GM19099 (cell line): Measurements from ENCODE around the gene RAD9A.

Experiments
- POLR2A ChIP-seq: IDR thresholded peaks from 3 replicates; pipeline ENCODE4 v1.6.1; 2011; ENCODE audit warnings: low read depth; ENCODE audit not compliant: insufficient read length; ENCODE audit errors: extremely low read depth

Gene RAD9A

DNA sequence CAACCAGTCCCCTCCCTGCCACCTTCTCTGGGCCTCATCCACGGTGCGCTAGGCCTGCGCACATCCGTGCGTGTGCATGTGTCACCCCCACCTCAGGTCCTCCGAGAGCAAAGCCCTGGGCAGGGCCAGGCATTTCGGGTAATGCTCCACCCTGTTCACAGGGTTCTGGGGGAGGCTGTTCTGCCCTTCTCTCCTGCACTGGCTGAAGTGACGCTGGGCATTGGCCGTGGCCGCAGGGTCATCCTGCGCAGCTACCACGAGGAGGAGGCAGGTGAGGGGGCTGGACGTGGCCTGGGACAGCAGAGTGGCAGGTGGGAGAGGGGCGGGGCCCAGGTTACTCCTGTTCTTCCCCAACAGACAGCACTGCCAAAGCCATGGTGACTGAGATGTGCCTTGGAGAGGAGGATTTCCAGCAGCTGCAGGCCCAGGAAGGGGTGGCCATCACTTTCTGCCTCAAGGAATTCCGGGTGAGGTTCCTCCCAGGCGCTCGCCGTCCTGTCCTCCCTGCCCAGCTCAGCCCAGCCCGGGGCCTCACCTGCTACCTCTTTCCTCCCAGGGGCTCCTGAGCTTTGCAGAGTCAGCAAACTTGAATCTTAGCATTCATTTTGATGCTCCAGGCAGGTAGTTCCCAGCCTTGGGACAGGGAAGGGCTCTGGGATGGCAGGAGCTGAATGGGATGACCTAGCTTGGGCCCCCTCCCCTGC is 3.9 kb downstream of the RAD9A start:
- TF ChIP-seq POLR2A, result no peak

GRCh38 chr11:67396259-67396581 is 4.4 kb downstream of the RAD9A start:
- no peak for TF ChIP-seq POLR2A

DNA sequence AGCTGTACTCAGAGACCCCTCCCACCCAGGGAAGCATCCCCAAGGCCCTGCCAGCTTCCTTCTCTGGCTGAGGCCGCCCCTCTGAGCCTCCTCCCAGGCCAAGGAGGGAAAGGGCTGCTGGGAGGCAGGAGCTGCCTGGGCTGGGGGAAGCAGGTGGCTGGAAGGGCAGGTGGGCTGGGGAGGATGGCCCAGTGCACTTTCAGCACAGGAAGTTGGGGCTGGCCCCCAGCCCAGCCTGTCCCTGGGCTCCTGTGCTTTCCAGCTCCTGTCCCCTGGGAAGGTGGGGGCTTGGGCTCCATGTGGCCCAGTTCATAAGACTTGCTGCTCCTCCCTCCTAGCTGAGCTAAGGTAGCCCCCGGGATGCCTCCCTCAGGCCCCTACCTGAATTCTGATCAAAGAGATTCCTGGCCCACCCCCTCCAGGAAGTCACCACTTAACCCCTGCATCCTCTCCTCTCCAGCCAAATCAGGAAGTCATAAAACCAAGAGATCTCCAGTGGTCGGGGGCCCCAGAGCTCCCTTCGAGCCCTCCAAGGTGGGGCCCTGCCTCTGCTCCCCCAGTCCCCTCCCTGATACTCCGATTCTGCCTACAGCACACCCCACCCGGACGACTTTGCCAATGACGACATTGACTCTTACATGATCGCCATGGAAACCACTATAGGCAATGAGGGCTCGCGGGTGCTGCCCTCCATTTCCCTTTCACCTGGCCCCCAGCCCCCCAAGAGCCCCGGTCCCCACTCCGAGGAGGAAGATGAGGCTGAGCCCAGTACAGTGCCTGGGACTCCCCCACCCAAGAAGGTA is 5.0 kb downstream of the RAD9A start:
- no peak for TF ChIP-seq POLR2A

GRCh38 chr11:67397536-67397935 is 5.8 kb downstream of the RAD9A start:
- no peak for TF ChIP-seq POLR2A

DNA sequence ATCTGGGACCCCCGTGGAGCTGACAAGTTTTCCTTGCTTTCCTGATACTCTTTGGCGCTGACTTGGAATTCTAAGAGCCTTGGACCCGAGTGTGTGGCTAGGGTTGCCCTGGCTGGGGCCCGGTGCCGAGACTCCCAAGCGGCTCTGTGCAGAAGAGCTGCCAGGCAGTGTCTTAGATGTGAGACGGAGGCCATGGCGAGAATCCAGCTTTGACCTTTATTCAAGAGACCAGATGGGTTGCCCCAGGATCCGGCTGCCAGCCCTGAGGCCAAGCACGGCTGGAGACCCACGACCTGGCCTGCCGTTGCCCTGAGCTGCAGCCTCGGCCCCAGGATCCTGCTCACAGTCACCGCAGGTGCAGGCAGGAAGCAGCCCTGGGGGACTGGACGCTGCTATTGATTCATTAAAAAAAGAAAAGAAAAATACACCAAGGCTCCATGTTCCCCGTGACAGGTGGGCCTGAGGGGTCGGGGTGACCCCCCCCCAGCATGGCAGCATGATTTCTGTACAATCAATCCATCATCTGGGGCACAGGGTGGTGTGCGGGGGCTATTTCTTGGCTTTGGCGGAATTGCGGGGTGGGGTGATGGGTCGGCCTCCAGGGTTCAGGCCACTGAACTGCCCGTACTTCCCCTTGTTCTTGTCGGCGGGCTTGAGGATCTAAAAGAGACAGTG is 6.3 kb downstream of the RAD9A start:
- TF ChIP-seq POLR2A, result no peak

DNA sequence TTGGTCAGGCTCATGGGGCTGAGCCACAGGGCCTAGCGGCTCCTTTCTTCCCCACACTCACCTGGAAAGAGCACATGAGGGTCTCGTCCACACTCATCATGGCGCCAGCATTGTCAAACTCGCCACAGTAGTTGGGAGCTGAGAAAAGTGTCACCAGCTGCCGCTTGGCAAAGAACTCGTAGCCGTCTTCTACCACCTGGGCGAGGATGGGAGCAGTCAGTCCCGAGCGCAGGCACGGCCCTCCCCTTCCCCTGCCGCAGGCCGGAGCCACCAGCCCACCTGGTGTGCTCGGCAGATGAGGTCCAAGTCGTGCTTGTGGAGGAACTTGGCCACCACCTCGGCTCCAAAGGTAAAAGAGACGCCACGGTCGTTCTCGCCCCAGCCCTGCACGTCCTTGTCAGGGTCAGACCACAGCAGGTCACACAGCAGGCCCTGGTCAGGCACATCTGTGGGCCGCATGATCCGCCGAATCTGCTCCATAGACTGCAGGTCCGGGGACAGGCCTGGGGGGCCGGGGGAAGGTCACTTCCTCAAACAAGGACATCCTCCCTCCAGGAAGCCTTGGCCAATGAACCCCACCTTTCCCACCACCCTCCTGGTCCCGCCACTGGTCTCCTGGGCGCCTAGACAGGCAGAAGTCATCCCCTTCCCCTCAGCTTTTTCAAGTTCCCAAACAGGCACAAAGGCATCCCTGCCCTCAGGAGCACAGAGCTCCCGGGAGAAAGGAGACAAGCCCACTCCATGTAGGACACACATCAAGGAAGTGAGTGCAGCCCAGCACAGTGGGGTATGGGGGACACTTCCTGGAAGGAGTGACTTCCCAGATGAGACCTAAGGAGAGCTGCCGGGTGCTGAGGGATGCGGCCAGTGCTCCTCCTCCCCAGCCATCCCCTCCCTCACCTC is 7.1 kb downstream of the RAD9A start:
- no peak for TF ChIP-seq POLR2A

- no peak for TF ChIP-seq POLR2A
Observed at GRCh38 chr11:67400251-67400941, 8.6 kb downstream of the RAD9A start.

- TF ChIP-seq POLR2A, result no peak
Observed at GRCh38 chr11:67400942-67401494, 9.2 kb downstream of the RAD9A start.

DNA sequence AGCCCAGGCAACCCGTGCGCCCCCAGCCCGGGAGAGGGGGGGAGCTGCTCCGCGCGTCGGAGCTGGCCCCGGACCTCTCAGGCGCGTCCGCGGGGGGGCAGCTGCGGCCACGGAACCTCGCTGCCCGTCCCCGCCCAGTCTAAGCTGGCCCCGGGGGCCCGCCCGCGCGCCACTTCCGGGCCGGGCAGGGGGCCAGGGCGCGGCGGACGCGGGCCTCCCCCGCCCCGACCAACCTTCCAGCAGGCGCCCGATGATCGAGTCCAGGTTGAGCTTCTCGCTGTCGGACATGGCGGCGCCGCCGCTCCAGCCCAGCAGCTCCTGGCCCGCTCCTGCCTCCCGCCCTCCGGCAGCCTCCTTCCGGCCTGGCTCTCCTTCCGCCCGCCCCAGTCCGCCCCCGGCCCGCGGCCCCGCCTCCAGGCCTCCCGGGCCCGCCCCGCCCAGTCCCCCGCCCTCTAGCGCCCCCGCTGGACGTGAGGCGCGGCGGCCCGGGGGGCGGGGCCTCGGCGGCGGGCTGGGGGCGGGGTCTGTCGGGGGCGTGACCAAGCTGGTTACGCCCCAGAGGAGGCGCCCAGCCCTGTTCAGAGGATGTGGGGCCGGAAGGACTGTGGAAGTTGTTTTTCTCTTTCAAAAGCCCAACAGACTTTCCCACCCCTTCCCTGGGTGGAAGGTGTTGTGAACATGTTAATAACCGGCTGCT is 9.9 kb downstream of the RAD9A start, which contains the start of gene PPP1CA:
Gene PPP1CA, minus strand, starts transcription at position 364 of the 697 bp plus-strand sequence. Its CDS starts 76 bp downstream, at position 288.
- peak; percentile 95 for TF ChIP-seq POLR2A

GRCh38 chr11:67404515-67405195 is 12.9 kb downstream of the RAD9A start:
- no peak for TF ChIP-seq POLR2A

DNA sequence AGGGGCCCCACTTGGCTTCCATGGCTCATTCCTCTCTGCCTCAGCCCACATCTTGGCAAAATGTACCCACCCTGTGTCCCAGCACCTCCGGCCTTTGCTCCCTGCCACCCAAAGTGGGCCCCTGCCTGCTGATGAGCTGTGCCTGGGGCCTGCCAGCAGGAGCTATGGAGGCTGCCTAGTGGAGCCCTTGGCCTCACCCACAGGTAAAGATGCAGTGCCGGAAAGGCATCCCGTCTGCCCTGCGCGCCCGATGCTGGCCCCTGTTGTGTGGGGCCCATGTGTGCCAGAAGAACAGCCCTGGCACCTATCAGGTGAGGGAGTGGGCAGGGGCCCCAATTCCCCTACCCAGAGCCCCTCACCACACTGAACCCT is 13.4 kb downstream of the RAD9A start:
- no peak for TF ChIP-seq POLR2A

DNA sequence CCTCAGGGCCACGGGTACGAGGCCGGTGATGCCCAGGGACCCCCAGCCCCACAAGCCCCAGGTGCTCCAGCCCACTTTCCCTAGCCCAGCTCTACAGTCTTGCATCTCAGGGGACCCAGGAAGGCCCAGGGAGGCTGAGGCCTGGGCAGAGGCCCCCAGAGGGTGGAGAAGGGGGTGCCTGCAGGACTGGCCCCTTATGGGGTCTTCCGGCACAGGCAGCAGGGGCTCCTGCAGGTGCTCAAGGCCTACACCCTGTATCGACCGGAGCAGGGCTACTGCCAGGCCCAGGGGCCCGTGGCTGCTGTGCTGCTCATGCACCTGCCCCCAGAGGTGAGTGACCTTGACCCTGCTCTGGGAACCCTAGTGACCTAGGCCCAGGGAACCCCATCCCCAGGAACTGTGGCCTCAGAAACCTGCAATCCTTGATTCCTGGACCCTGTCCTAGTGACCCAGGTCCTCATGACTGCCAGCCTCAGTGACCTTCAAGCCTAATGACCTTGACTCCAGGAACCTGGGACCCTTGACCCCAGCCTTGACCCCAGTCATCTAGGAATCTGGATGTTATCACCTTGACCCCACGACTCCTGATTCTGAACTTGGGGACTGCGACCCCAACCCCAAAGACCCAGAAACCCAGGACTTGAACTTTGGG is 14.0 kb downstream of the RAD9A start:
- TF ChIP-seq POLR2A, result no peak
